HG03460 (cell line): ENCODE results near the gene HAO2.

ENCODE experiments used
- ATAC-seq: cut with Tn5 transposase; IDR thresholded peaks from one replicate; pipeline ENCODE4 v1.9.1; 2021; ENCODE audit not compliant: unreplicated experiment

Gene HAO2

DNA sequence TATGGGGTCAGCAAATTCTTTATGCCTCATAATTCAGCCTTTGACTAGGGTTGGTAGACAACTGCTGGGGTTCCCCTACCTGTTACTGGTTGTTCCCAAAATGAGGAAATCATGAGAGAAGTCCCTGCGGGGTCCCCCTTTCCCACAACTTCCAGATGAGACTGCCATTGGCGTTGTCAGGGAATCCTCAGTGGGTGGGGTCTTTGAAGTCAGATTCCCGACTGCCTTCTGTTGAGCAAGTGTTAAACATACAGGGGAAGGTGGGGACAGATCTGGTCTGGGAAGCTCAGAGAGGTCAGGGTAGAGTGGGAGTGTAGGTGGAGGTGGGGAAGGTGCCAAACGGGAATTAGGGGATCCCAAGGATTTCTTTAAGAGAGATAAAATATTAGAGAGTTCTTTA lies 61.1 kb downstream of the HAO2 start:
- no peak for ATAC-seq

DNA sequence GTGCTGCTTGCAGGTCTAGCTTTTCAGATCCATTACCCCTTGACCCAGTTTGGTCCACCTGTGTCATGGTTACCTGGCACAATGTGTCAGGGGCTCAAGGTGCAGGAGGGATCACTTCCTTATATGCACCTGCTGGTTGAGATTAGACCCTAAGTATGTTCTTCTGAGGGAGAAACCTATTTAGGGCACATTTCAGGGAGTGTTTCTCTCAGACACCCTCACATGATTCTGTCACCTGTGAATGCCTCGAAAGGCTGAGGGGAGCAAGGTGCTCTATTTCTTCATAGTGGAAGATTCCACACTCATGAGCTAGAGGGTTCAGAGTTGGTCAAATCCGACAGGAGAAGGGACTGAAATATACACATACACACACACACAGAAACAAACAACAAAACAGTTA lies 61.9 kb downstream of the HAO2 start:
- no peak for ATAC-seq

DNA sequence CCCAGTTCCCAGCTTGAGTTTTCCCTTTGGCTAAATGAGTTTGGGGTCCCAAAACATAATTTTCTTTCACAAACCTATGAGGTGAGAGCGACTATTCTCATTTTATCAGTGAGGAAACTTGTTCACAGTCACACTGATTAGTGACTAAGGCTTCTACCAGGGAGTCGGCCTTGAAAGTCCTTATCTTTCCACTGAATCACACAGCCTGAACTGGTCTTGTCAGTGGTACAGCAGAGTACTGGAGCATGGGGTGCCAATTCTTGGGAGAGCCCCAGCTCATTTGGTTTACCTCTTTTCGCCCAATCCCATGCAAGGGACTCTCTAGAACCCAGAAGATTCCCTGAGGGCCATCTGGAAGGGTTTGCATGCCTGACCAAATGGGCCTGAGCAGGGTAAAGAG lies 63.3 kb downstream of the HAO2 start:
- no peak for ATAC-seq

DNA sequence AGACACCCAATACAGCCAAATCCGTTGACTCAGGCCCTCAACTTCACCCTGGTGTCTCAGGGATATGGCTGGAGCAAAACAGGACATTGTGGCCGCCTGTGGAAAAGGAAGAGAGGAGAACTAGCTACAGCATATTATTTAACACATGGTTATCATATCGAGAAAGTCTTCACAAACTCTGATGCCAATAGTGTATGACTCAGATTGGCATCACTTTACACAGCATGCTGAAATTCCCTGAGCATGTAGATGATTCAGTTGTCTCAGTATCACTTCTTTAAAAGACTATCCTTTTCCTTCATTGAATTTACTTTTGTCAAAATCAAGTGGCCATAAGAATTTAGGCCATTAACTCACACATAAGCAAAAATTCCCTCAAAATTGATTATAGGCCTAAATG lies 66.5 kb downstream of the HAO2 start:
- no peak for ATAC-seq

GRCh38 chr1:119438761-119439160 lies 70.2 kb downstream of the HAO2 start:
- ATAC-seq = no peak

GRCh38 chr1:119440721-119441307 lies 72.2 kb downstream of the HAO2 start:
- ATAC-seq = no peak

DNA sequence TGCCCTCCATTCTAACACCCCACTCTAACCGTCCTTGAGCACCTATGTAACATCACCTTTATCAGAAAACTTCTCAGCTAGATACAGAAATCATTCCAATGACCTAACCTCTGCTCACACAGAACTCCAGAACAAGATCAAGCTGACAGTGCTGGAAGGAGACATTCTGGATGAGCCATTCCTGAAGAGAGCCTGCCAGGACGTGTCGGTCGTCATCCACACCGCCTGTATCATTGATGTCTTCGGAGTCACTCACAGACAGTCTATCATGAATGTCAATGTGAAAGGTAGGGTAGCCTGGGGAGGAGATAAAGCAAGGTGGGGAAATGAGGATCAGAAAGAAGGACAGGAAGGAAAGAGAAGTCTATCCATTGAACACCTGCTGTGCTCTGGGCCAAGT lies 74.2 kb downstream of the HAO2 start:
- no peak for ATAC-seq
